HCT116 (cell line): ENCODE data around the gene OOSP1. TPM values are rescaled to one million over a fixed set of nuclear protein-coding genes. Genes with fewer than 3 reads are reported as not detected.
"Not testable (repeated sequence)": the region's sequence is repeated elsewhere in the genome, so short reads cannot be mapped to it uniquely, and the experiment has no call there.

ENCODE experiments used
- ATAC-seq: fragments of 200-7000 bp; cut with Tn5 transposase; 2 replicates; pipeline ENCODE4 v1.9.1; 2020; ENCODE audit warnings: mild to moderate bottlenecking, moderate library complexity
- BruUV-seq: library from RNA; stranded (reverse); fragments of 400-500 nt; replicated peaks from 2 replicates; lab custom pipeline; 2021; lab: Mats Ljungman, UMichigan
- CTCF ChIA-PET: fragments of 300-600 bp; sonication (Branson Sonifier 250); formaldehyde crosslinking; loops from one replicate; lab custom pipeline; 2021; ENCODE audit warnings: antibody characterized with exemption; lab: Charles Lee
- POLR2A ChIA-PET: fragments of 300-600, 350-600 bp; sonication (Branson Sonifier 250); formaldehyde crosslinking; loops from one replicate; lab custom pipeline; 2021; ENCODE audit warnings: antibody characterized with exemption; lab: Charles Lee
- RAD21 ChIA-PET, 2 experiments: fragments of 300-600 bp; sonication (Branson Sonifier 250); formaldehyde crosslinking; loops; one replicate each; lab custom pipeline; 2023; ENCODE audit warnings: low total read pairs in 2 of 2; ENCODE audit not compliant: uncharacterized antibody in 2 of 2, unreplicated experiment in 2 of 2, low non-redundant PET in 1 of 2; lab: Charles Lee
- DNase-seq: peaks from one replicate; pipeline ENCODE4 v3.0.0-alpha.2; 2010; ENCODE audit warnings: low read depth, low spot score
- H2AFZ ChIP-seq: fragments of 200-600 bp; shearing (Covaris generic), sonication (generic); 2 replicates; pipeline ENCODE4 v1.6.1; 2017; ENCODE audit warnings: low read depth, mixed run types, mixed read lengths, antibody characterized with exemption, low read length; ENCODE audit not compliant: poor library complexity, severe bottlenecking
- H3K27ac ChIP-seq: 2 replicates; pipeline ENCODE4 v1.5.1; 2012; ENCODE audit warnings: low read depth, low read length
- H3K27me3 ChIP-seq: fragments of 200-600 bp; sonication (generic); 2 replicates; pipeline ENCODE4 v1.6.1; 2016; ENCODE audit warnings: mixed run types, low read length, mixed read lengths; ENCODE audit not compliant: insufficient read depth
- H3K36me3 ChIP-seq, 2 experiments: fragments of 200-500 bp in 1 of 2; fragments of 200-600 bp in 1 of 2; sonication (Bioruptor generic) in 1 of 2; sonication (generic) in 1 of 2; 2 replicates each; pipeline versions ENCODE4 v1.5.1 to v1.6.1; 2014 to 2016; ENCODE audit warnings: low read length in 2 of 2, inconsistent platforms in 1 of 2, mixed read lengths in 1 of 2, mixed run types in 1 of 2; ENCODE audit not compliant: insufficient read depth in 2 of 2, control insufficient read depth in 1 of 2
- H3K4me1 ChIP-seq, 2 experiments: fragments of 200-600 bp in 1 of 2; sonication (generic) in 1 of 2; 2 replicates each; pipeline versions ENCODE4 v1.5.1 to v1.6.1; 2012 to 2017; ENCODE audit warnings: low read length in 2 of 2, inconsistent platforms in 1 of 2, mild to moderate bottlenecking in 1 of 2, mixed read lengths in 1 of 2, mixed run types in 1 of 2, moderate library complexity in 1 of 2; ENCODE audit not compliant: insufficient read depth in 2 of 2, control insufficient read depth in 1 of 2
- H3K4me2 ChIP-seq: fragments of 200-600 bp; sonication (generic); 2 replicates; pipeline ENCODE4 v1.6.1; 2017; ENCODE audit warnings: mixed run types, low read length, mixed read lengths
- H3K4me3 ChIP-seq, 2 experiments: fragments of 200-600 bp in 1 of 2; sonication (generic) in 1 of 2; replicated peaks in 1 of 2; 2 replicates each; pipeline ENCODE4 v1.5.1; 2011 to 2016; ENCODE audit warnings: low read length in 2 of 2, control low read depth in 1 of 2, low read depth in 1 of 2, mild to moderate bottlenecking in 1 of 2, mixed read lengths in 1 of 2, mixed run types in 1 of 2
- H3K79me2 ChIP-seq: fragments of 200-600 bp; sonication (generic); 2 replicates; pipeline ENCODE4 v1.6.1; 2017; ENCODE audit warnings: mild to moderate bottlenecking, mixed run types, low read length, moderate library complexity, mixed read lengths; ENCODE audit not compliant: insufficient read depth
- H3K9ac ChIP-seq: fragments of 200-600 bp; sonication (generic); 2 replicates; pipeline ENCODE4 v1.6.1; 2016; ENCODE audit warnings: low read length, mixed read lengths
- H3K9me2 ChIP-seq: fragments of 200-600 bp; sonication (generic), shearing (Covaris generic); 2 replicates; pipeline ENCODE4 v1.6.1; 2017; ENCODE audit warnings: mixed run types, mild to moderate bottlenecking, moderate library complexity; ENCODE audit not compliant: insufficient read depth
- H3K9me3 ChIP-seq, 2 experiments: fragments of 200-500 bp in 1 of 2; fragments of 200-600 bp in 1 of 2; sonication (Bioruptor generic) in 1 of 2; sonication (generic) in 1 of 2; 2 replicates each; pipeline ENCODE4 v1.6.1; 2014 to 2017; ENCODE audit warnings: low read length in 2 of 2, mixed read lengths in 2 of 2, inconsistent platforms in 1 of 2, low read depth in 1 of 2, mild to moderate bottlenecking in 1 of 2, mixed run types in 1 of 2, moderate library complexity in 1 of 2; ENCODE audit not compliant: control insufficient read depth in 1 of 2, insufficient read depth in 1 of 2
- H4K20me1 ChIP-seq: fragments of 200-600 bp; sonication (generic), shearing (Covaris generic); 2 replicates; pipeline ENCODE4 v1.6.1; 2017; ENCODE audit warnings: mixed run types, mild to moderate bottlenecking, moderate library complexity; ENCODE audit not compliant: insufficient read depth
- EGR1 ChIP-seq: IDR thresholded peaks from 2 replicates; pipeline ENCODE4 v1.6.1; 2012; ENCODE audit warnings: low read depth
- ELF1 ChIP-seq: IDR thresholded peaks from 2 replicates; pipeline ENCODE4 v1.6.1; 2012; ENCODE audit warnings: low read depth, borderline replicate concordance
- POLR2A ChIP-seq: IDR thresholded peaks from 2 replicates; pipeline ENCODE4 v1.7.0; 2011; ENCODE audit warnings: borderline replicate concordance; ENCODE audit not compliant: insufficient read depth, insufficient read length; ENCODE audit errors: extremely low read depth
- POLR2AphosphoS5 ChIP-seq: IDR thresholded peaks from 2 replicates; pipeline ENCODE4 v1.6.1; 2011; ENCODE audit warnings: mild to moderate bottlenecking, low read depth, low read length, moderate library complexity
- SRF ChIP-seq: IDR thresholded peaks from 2 replicates; pipeline ENCODE4 v1.6.1; 2012; ENCODE audit warnings: low read depth
- YY1 ChIP-seq: IDR thresholded peaks from 2 replicates; pipeline ENCODE4 v1.6.1; 2011; ENCODE audit warnings: low read length, low read depth, moderate library complexity, mild to moderate bottlenecking; ENCODE audit not compliant: insufficient replicate concordance; ENCODE audit errors: extremely low read depth
- ZBTB33 ChIP-seq: IDR thresholded peaks from 2 replicates; pipeline ENCODE4 v1.6.1; 2011; ENCODE audit warnings: mild to moderate bottlenecking, low read length, moderate library complexity; ENCODE audit not compliant: insufficient replicate concordance; ENCODE audit errors: extremely low read depth
- intact Hi-C: fragments of 100-400 bp; cut with micrococcal nuclease; formaldehyde crosslinking; loops from 2 replicates; pipeline ENCODE4 v1.10.0; 2022
- total RNA-seq: library from RNA; stranded (reverse); gene quantifications from one replicate; pipeline ENCODE4 v1.2.1, GENCODE V29; 2021; ENCODE audit not compliant: unreplicated experiment

OOSP1 gene
- total RNA-seq, 1 experiment from 2014 or later, result not detected

- H3K27ac ChIP-seq, H3K9me2 ChIP-seq, POLR2A ChIA-PET, H3K27me3 ChIP-seq, H3K9ac ChIP-seq, H3K4me1 ChIP-seq, CTCF ChIA-PET, H2AFZ ChIP-seq, ATAC-seq, H3K4me3 ChIP-seq, H3K79me2 ChIP-seq, H3K36me3 ChIP-seq, BruUV-seq, H4K20me1 ChIP-seq, RAD21 ChIA-PET, DNase-seq, H3K9me3 ChIP-seq, H3K4me2 ChIP-seq, intact Hi-C loops: not testable (repeated sequence)
Measured at GRCh38 chr11:59982037-59982436, 43.8 kb downstream of the OOSP1 start.

- BruUV-seq, result no TSS peak
- Histone ChIP-seq H4K20me1 (no peaks in the 10 kb centered on the region), H3K4me3 (no peak overlapping the region), H3K9ac (no peak overlapping the region), H3K79me2 (no peaks in the 10 kb centered on the region), H3K27ac (no peak overlapping the region), H2AFZ (no peak overlapping the region), H3K9me2 (no peaks in the 10 kb centered on the region), H3K27me3 (no peaks in the 10 kb centered on the region), H3K4me2 (no peak overlapping the region), H3K9me3 (no peaks in the 10 kb centered on the region), H3K36me3 (no peaks in the 10 kb centered on the region), H3K4me1 (no peaks in the 10 kb centered on the region)
- ChIA-PET CTCF (no interaction called here), RAD21 (no interaction called here), POLR2A (no interaction called here)
- TF ChIP-seq SRF (no peak), ZBTB33 (no peak), POLR2AphosphoS5 (no peak), POLR2A (no peak), EGR1 (no peak), ELF1 (no peak), YY1 (no peak)
- intact Hi-C loops, result no loop called here
- ATAC-seq (no peak), DNase-seq (no peak)
Measured at GRCh38 chr11:59983212-59983611, 45.0 kb downstream of the OOSP1 start.
